CD4-positive, CD25-positive, alpha-beta regulatory T cell (primary cell): ENCODE results near the gene ACTL6B. TPM values are rescaled to one million over a fixed set of nuclear protein-coding genes. Genes with fewer than 3 reads are reported as not detected.

ENCODE experiments used
- ATAC-seq, 2 donors: fragments of 150-1000 bp; cut with Tn5 transposase; one replicate each; pipeline ENCODE4 v1.10.0; 2021; ENCODE audit warnings: low read depth in 2 of 2, moderate number of reproducible peaks in 2 of 2, moderate library complexity in 1 of 2
- DNase-seq, 3 donors: peaks; one replicate each; pipeline versions ENCODE4 v3.0.0 to v3.0.0-alpha.2; 2012 to 2022; ENCODE audit warnings: mixed read lengths in 1 of 3
- H3K27ac ChIP-seq: one replicate; pipeline ENCODE4 v1.7.0; 2013; ENCODE audit warnings: mild to moderate bottlenecking, low read length; ENCODE audit not compliant: insufficient read depth, poor library complexity, severe bottlenecking
- H3K27me3 ChIP-seq: one replicate; pipeline ENCODE4 v1.7.0; 2013; ENCODE audit warnings: low read length; ENCODE audit not compliant: control insufficient read depth, insufficient read depth
- H3K36me3 ChIP-seq: one replicate; pipeline ENCODE4 v1.7.0; 2013; ENCODE audit warnings: mild to moderate bottlenecking, low read length, moderate library complexity; ENCODE audit not compliant: control insufficient read depth, insufficient read depth
- H3K4me1 ChIP-seq: 2 replicates; pipeline ENCODE4 v1.7.0; 2013; ENCODE audit warnings: mild to moderate bottlenecking, low read length; ENCODE audit not compliant: insufficient read depth, control insufficient read depth, poor library complexity, severe bottlenecking
- H3K4me3 ChIP-seq: one replicate; pipeline ENCODE4 v1.7.0; 2013; ENCODE audit warnings: low read depth, mild to moderate bottlenecking, low read length, moderate library complexity
- H3K9me3 ChIP-seq, 2 experiments: 1 replicate in 1 of 2; 2 replicates in 1 of 2; pipeline ENCODE4 v1.7.0; 2013; ENCODE audit warnings: low read length in 2 of 2, mild to moderate bottlenecking in 1 of 2, moderate library complexity in 1 of 2; ENCODE audit not compliant: control insufficient read depth in 2 of 2
- H3K27ac Mint-ChIP-seq, 3 donors: one replicate each; pipeline ENCODE4 v1.8.0; 2020 to 2022; ENCODE audit warnings: mild to moderate bottlenecking in 3 of 3, mixed read lengths in 3 of 3, moderate library complexity in 2 of 3
- H3K27me3 Mint-ChIP-seq: one replicate; pipeline ENCODE4 v1.8.0; 2022; ENCODE audit warnings: mild to moderate bottlenecking, mixed read lengths
- H3K36me3 Mint-ChIP-seq: one replicate; pipeline ENCODE4 v1.8.0; 2020; ENCODE audit warnings: mixed read lengths
- H3K4me1 Mint-ChIP-seq, 4 donors: one replicate each; pipeline ENCODE4 v1.8.0; 2020 to 2022; ENCODE audit warnings: mixed read lengths in 4 of 4, mild to moderate bottlenecking in 1 of 4
- H3K4me3 Mint-ChIP-seq, 4 donors: one replicate each; pipeline ENCODE4 v1.8.0; 2020 to 2022; ENCODE audit warnings: mild to moderate bottlenecking in 4 of 4, mixed read lengths in 4 of 4, moderate library complexity in 3 of 4
- H3K9me3 Mint-ChIP-seq, 7 donors: one replicate each; pipeline ENCODE4 v1.8.0; 2020 to 2022; ENCODE audit warnings: mixed read lengths in 7 of 7, mild to moderate bottlenecking in 3 of 7, moderate library complexity in 2 of 7
- polyA plus RNA-seq, 4 donors: library from polyadenylated mRNA; unstranded; fragments of 300-500 nt; fragmentation: Illumina TruSeq; gene quantifications; one replicate each; pipeline ENCODE4 v1.2.3, GENCODE V29; 2021
- total RNA-seq: library from RNA; stranded (reverse); gene quantifications from one replicate; pipeline ENCODE4 v1.2.3, GENCODE V29; 2022

The ACTL6B gene
- total and polyA plus RNA-seq, 5 donors from 2014 or later: not detected

- peaks cover 0 to 31% (median 11%) of the 10 kb centered on the region in 4 donors for H3K4me1 Mint-ChIP-seq
- peaks cover 0 to 2% (median 0%) of the 10 kb centered on the region in 7 donors for H3K9me3 Mint-ChIP-seq
- peaks cover 19% of the 10 kb centered on the region for H3K27me3 Mint-ChIP-seq
- DNase-seq (no peak), ATAC-seq (peak; percentile 2 to 4)
- H3K27ac ChIP-seq: peak overlapping the region; percentile 63
- H3K36me3 Mint-ChIP-seq: no peaks in the 10 kb centered on the region
- H3K9me3 ChIP-seq: no peaks in the 10 kb centered on the region
- no peaks in the 10 kb centered on the region for H3K27me3 ChIP-seq
- peaks cover 30% of the 10 kb centered on the region for H3K4me1 ChIP-seq
- no peaks in the 10 kb centered on the region for H3K36me3 ChIP-seq
- H3K4me3 Mint-ChIP-seq: peak overlapping the region; percentile 82 to 93 (median 86)
- H3K27ac Mint-ChIP-seq: peak overlapping the region; percentile 52 to 94 (median 88)
- peak overlapping the region; percentile 7 for H3K4me3 ChIP-seq
Measured at GRCh38 chr7:100603726-100604027, 52.6 kb downstream of the ACTL6B start.

DNA sequence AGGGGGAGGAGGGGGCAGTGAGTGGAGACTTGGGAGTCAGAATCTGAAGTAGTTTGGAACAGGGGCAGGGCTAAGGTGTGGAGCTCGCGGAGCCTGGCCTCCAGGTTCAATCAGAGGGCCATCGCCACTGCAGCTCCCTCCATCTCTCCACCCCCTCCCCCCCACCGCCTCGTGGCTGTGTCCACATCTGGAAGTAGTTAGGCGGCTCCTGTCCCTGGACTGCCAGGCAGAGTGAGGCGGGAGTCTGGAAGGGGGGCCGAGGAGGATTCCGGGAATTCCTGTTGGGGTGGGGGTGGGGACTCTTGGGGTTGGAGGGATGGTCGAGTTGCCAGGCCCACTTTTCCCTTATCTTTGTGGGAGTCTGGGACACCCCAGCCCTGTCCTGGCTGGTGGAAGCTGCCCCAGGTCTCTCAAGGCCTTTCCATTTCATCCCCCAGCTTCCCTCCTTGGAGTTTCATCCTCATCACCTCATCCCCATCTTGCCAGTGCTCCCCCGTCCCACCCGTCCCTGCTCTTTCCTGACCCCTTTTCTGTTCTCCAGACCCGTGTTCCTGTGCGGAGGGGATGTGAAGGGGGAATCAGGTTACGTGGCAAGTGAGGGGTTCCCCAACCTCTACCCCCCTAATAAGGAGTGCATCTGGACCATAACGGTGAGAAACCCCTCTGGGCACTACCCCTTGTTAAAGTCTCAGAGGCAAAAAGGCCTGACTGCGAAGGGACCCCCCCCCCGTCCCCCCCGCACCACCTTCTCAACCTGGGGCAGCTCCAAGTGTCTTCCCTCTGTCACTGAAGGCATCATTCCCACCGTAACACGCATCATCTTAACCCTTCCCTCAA is 53.1 kb downstream of the ACTL6B start:
- H3K27ac Mint-ChIP-seq: peak overlapping the region in 2 of 3 donors; percentile 52 to 88

DNA sequence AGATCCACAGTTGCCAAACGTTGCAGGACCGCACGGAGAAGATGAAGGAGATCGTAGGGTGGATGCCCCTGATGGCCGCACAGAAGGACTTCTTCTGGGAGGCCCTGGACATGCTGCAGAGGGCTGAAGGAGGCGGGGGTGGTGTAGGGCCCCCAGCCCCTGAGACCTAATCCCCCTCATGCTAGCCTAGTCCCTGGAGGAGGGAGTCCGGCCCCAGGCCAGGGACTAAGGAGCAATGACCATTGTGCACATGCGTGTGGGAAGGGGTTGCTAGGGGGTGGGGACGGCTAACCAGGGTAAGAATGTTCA is 55.6 kb downstream of the ACTL6B start:
- ATAC-seq (no peak), DNase-seq (no peak)
- no peaks in the 10 kb centered on the region for H3K36me3 ChIP-seq
- peaks cover 0 to 2% (median 0%) of the 10 kb centered on the region in 7 donors for H3K9me3 Mint-ChIP-seq
- no peak overlapping the region for H3K27ac Mint-ChIP-seq
- no peaks in the 10 kb centered on the region for H3K36me3 Mint-ChIP-seq
- H3K27me3 ChIP-seq: no peaks in the 10 kb centered on the region
- peak overlapping the region in 1 of 4 donors; percentile 51 for H3K4me3 Mint-ChIP-seq
- peaks cover 10% of the 10 kb centered on the region for H3K27me3 Mint-ChIP-seq
- H3K9me3 ChIP-seq: no peaks in the 10 kb centered on the region
- H3K4me3 ChIP-seq: no peak overlapping the region
- H3K4me1 ChIP-seq: peaks cover 25% of the 10 kb centered on the region
- H3K27ac ChIP-seq: no peak overlapping the region
- H3K4me1 Mint-ChIP-seq: peaks cover 4 to 28% (median 11%) of the 10 kb centered on the region in 4 donors

More for the DNA sequence above, 53.1 kb downstream of the ACTL6B start:
- Histone ChIP-seq H3K27ac (peak overlapping the region; percentile 63), H3K9me3 (no peaks in the 10 kb centered on the region), H3K4me1 (peaks cover 30% of the 10 kb centered on the region), H3K27me3 (no peaks in the 10 kb centered on the region), H3K36me3 (no peaks in the 10 kb centered on the region), H3K4me3 (peak overlapping the region; percentile 7)
- Mint-ChIP-seq H3K4me3 (peak overlapping the region; percentile 82 to 93 (median 86)), H3K27me3 (peaks cover 17% of the 10 kb centered on the region), H3K9me3 (peaks cover 0 to 2% (median 0%) of the 10 kb centered on the region in 7 donors), H3K4me1 (peaks cover 3 to 35% (median 14%) of the 10 kb centered on the region in 4 donors), H3K36me3 (no peaks in the 10 kb centered on the region)
- ATAC-seq (no peak), DNase-seq (no peak)

GRCh38 chr7:100599911-100600729 is 56.1 kb downstream of the ACTL6B start:
- no peaks in the 10 kb centered on the region for H3K36me3 Mint-ChIP-seq
- peaks cover 20% of the 10 kb centered on the region for H3K4me1 ChIP-seq
- no peak overlapping the region for H3K27ac ChIP-seq
- H3K9me3 Mint-ChIP-seq: peaks cover 0 to 2% (median 0%) of the 10 kb centered on the region in 7 donors
- DNase-seq (no peak), ATAC-seq (no peak)
- H3K4me3 Mint-ChIP-seq: no peak overlapping the region
- H3K36me3 ChIP-seq: no peaks in the 10 kb centered on the region
- no peak overlapping the region for H3K27ac Mint-ChIP-seq
- no peak overlapping the region for H3K4me3 ChIP-seq
- no peaks in the 10 kb centered on the region for H3K27me3 ChIP-seq
- H3K9me3 ChIP-seq: no peaks in the 10 kb centered on the region
- H3K4me1 Mint-ChIP-seq: peaks cover under 1 to 22% (median 10%) of the 10 kb centered on the region in 4 donors
- H3K27me3 Mint-ChIP-seq: peaks cover 7% of the 10 kb centered on the region

- H3K27me3 ChIP-seq: no peaks in the 10 kb centered on the region
- H3K4me3 Mint-ChIP-seq: peak overlapping the region in 1 of 4 donors; percentile 71
- ATAC-seq: no peak
- H3K4me1 ChIP-seq: peaks cover 4% of the 10 kb centered on the region
- H3K9me3 Mint-ChIP-seq: peaks cover 0 to 2% (median 0%) of the 10 kb centered on the region in 7 donors
- no peak for DNase-seq
- no peak overlapping the region for H3K27ac Mint-ChIP-seq
- no peaks in the 10 kb centered on the region for H3K36me3 Mint-ChIP-seq
- no peak overlapping the region for H3K4me3 ChIP-seq
- no peak overlapping the region for H3K27ac ChIP-seq
- no peaks in the 10 kb centered on the region for H3K9me3 ChIP-seq
- H3K36me3 ChIP-seq: no peaks in the 10 kb centered on the region
- peaks cover 11% of the 10 kb centered on the region for H3K27me3 Mint-ChIP-seq
- peaks cover 0 to 11% (median 6%) of the 10 kb centered on the region in 4 donors for H3K4me1 Mint-ChIP-seq
Measured at GRCh38 chr7:100598425-100598824, 57.8 kb downstream of the ACTL6B start.

DNA sequence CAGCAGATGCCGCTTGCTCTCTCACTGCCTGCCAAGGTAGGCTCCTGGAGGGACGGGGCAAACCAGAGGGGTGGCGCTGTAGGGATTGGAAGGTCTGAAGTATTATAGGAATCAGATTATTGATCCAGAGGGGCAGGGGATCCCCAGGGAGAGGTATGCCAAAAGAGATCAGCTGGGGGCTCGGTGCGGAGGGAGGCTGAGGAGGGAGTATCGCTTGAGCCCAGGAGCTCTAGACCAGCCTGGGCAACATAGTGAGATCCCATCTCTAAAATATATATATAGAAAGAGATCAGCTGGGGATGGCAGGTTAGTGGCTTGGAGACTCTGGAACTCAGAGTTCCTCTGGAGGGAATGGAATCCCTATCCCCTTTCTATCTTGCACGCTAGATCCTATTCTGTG is 61.1 kb downstream of the ACTL6B start:
- H3K27me3 Mint-ChIP-seq: peaks cover 14% of the 10 kb centered on the region
- no peaks in the 10 kb centered on the region for H3K9me3 Mint-ChIP-seq
- H3K36me3 ChIP-seq: no peaks in the 10 kb centered on the region
- H3K4me1 Mint-ChIP-seq: peaks cover 0 to 6% (median 5%) of the 10 kb centered on the region in 4 donors
- no peaks in the 10 kb centered on the region for H3K36me3 Mint-ChIP-seq
- H3K4me3 Mint-ChIP-seq: no peak overlapping the region
- DNase-seq: no peak
- no peak overlapping the region for H3K27ac ChIP-seq
- H3K9me3 ChIP-seq: no peaks in the 10 kb centered on the region
- ATAC-seq: no peak
- no peaks in the 10 kb centered on the region for H3K27me3 ChIP-seq
- no peak overlapping the region for H3K27ac Mint-ChIP-seq
- H3K4me3 ChIP-seq: no peak overlapping the region
- no peaks in the 10 kb centered on the region for H3K4me1 ChIP-seq
